Measurements from ENCODE around the gene FHOD3. TPM values are rescaled to one million over a fixed set of nuclear protein-coding genes. Genes with fewer than 3 reads are reported as not detected.
A peak's percentile ranks its signal among the peaks of the same experiment; 100 is the strongest.

FHOD3 gene
- total RNA-seq, 1 donor = 3.0 TPM

- H3K4me3 ChIP-seq (ENCODE audit: low read depth, low read length) = no peak overlapping the region
- no peak for TF ChIP-seq CTCF (IDR thresholded peaks at IDR 0.05; ENCODE audit: insufficient read depth, low read length)
- peak; percentile 47 for DNase-seq (ENCODE audit: low read depth)
Measured at GRCh38 chr18:36493349-36494159, 196.0 kb downstream of the FHOD3 start.

- no peak for TF ChIP-seq CTCF (IDR thresholded peaks at IDR 0.05; ENCODE audit: insufficient read depth, low read length)
- no peak for DNase-seq (ENCODE audit: low read depth)
- no peak overlapping the region for H3K4me3 ChIP-seq (ENCODE audit: low read depth, low read length)
Measured at GRCh38 chr18:36494160-36494437, 196.6 kb downstream of the FHOD3 start.

GRCh38 chr18:36496022-36496421, 198.5 kb downstream of the FHOD3 start:
- no peak overlapping the region for H3K4me3 ChIP-seq (ENCODE audit: low read depth, low read length)
- peak; percentile 49 for DNase-seq (ENCODE audit: low read depth)
- TF ChIP-seq CTCF (IDR thresholded peaks at IDR 0.05; ENCODE audit: insufficient read depth, low read length) = no peak

- no peak for DNase-seq (ENCODE audit: low read depth)
- TF ChIP-seq CTCF (IDR thresholded peaks at IDR 0.05; ENCODE audit: insufficient read depth, low read length) = no peak
- H3K4me3 ChIP-seq (ENCODE audit: low read depth, low read length) = no peak overlapping the region
Measured at GRCh38 chr18:36499938-36500337, 202.4 kb downstream of the FHOD3 start.

GRCh38 chr18:36501100-36501499, 203.6 kb downstream of the FHOD3 start:
- no peak for DNase-seq (ENCODE audit: low read depth)
- no peak overlapping the region for H3K4me3 ChIP-seq (ENCODE audit: low read depth, low read length)
- TF ChIP-seq CTCF (IDR thresholded peaks at IDR 0.05; ENCODE audit: insufficient read depth, low read length) = no peak

- H3K4me3 ChIP-seq (ENCODE audit: low read depth, low read length) = no peak overlapping the region
- TF ChIP-seq CTCF (IDR thresholded peaks at IDR 0.05; ENCODE audit: insufficient read depth, low read length) = no peak
- DNase-seq (ENCODE audit: low read depth) = no peak
Measured at GRCh38 chr18:36503477-36503876, 206.0 kb downstream of the FHOD3 start.

GRCh38 chr18:36504928-36505327, 207.4 kb downstream of the FHOD3 start:
- TF ChIP-seq CTCF (IDR thresholded peaks at IDR 0.05; ENCODE audit: insufficient read depth, low read length) = no peak
- DNase-seq (ENCODE audit: low read depth) = peak; percentile 35
- no peak overlapping the region for H3K4me3 ChIP-seq (ENCODE audit: low read depth, low read length)
